Central memory CD4-positive, alpha-beta T cell (primary cell): Measurements from ENCODE around the gene NUDT16.

Experiments
- DNase-seq: peaks from one replicate; pipeline ENCODE4 v3.0.0; 2022

The NUDT16 gene

DNA sequence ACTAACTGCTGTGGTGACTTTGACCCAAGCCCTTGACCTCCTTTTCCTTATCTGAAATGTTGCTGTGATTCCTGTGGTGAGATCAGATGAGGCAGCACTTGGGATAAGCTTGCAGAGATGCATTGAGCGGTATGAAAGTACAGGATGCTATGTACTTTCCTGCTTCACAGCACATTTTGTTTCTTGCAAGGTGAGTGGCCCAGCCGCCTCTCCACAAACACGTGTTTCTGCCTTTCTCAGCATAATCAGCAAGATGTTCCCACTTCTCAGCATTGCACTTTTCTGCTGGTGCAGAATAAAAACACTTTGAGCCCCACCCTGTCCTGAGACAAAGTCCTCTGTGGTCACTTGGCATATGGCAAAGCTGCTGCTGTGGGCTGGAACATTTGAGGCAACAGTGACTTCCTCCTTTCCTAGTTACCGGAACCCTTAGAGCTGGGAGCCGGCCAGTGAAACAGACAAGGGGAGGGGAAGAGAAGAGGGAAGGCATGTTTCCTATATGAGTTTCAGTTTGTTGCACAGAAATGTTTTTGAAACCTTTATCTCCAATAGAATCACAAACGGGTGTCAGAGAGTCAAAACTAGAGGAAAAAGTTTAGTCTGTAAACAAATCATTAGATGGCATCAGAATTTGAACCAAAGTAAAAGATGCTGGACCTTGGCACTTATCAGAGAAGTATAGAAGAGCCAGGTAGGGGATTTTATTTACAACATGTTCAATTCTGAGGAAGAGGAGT is 5.0 kb downstream of the NUDT16 start:
- no peak for DNase-seq

DNA sequence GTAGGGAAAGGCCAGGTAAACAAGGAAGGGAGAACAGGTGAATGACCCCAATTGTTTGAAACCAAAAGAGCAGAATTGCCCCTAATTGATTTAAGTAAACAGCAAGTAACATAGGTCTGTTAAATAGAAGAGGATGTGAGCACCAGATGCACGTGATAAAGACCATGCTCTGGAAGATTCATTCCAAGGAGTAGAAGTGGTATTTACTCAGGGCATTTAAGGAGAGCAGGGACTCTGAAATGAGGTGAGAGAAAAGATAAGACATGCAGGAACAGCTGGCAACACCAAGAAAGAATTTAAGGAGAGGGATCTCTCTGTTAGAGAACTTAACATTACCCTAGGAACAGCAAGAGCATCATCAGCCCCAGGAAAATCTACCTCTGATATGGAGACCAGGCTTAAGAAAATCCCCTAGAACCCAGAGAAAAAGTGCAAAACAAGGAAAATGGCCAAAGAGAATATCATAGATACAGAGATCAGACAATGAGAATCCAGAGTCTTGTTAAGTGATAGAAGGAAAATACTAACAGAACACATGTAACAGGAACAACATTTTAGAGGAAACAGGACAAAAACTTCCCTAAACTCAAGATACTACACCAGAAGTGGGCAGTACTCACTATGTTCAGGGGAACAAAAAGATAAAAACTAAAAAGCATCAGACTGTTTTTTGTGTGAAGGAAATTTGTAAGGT is 6.4 kb downstream of the NUDT16 start:
- no peak for DNase-seq

DNA sequence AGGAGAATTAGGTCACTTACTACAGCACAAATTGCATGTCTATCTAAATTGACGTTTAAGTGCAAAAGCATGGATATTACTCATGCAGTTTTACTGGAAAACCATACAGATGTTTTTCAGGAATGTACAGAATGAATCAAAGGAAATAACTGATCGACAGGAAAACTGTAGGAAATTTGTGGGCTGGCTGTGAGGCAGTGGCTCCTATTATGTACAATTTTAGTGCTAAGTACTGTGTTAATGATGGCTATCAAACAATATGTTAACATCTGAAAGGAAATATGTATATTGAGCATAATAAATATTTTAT is 6.9 kb downstream of the NUDT16 start:
- DNase-seq = no peak

DNA sequence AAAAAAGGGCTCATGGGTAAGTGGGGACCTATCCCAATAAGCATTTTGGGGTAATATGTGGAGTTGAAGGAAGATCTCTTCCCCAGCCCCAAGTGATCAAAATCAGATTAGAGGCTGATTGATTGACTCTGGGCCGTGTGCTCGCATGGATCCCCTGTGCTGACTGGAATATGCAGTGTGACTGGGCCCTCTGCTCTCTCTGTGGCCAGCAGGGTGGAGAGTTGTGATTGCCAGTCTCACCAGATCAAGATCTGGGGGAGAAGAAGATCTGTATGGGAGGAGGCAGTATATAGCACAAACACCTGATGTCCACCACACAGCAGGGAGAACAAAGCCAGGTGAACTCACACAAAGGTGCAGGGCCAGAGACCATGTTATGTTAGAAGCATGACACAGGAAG is 8.8 kb downstream of the NUDT16 start:
- DNase-seq = no peak

DNA sequence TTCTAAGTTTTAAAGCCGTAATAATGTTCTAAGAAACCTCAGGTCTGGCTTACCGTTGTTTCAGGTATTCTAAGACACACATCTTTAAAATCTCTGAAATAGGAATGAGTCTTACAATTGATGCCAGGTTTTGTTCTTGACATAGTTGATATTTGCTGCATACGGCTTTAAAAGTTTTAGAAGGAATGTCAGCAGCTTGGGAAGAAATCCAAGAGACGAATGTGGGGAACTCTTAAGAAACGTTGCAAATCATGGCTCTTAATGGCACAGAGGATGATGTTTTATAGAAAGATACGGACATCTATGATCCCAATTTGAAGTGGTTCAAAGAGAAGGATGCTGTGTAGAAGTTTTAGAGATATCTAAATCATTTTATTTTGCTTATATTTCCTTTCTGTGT is 11.5 kb downstream of the NUDT16 start:
- DNase-seq = no peak

DNA sequence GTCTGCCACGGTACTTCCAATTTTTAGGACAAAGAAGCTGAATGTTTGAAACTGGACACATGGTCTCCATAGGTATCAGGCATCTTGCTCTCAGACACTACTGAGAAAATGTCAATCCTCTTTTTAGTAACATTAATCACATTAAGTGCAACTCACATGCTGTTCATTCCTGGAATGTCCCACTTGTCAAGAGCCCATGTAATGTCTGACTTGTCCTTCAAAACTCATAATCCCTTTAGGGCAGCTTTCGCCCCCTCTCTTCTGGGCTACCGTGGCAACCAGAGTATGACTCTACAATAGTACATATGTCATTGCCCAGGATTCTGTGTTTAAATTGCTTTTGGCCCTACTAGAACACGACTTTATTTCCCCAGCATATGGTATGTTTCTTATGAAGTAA is 12.3 kb downstream of the NUDT16 start:
- DNase-seq = no peak

DNA sequence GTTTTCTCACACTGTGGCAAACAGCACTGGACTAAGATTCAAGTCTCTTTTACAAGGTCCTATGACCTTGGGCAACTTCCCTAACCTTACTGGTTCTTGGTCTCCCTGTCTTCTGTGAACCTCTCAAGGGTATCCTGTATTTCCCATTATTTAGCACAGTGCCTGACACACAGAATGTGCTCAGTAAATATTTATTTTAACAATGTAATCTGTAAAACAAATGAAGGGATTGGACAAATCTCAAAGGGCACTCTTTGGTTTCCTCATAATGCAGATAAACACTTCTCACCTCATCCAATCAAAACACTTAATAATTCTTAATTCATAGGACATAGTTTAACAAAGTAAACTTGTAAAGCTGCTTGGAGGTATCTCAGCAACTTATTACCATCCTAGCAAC is 12.8 kb downstream of the NUDT16 start:
- DNase-seq = no peak

DNA sequence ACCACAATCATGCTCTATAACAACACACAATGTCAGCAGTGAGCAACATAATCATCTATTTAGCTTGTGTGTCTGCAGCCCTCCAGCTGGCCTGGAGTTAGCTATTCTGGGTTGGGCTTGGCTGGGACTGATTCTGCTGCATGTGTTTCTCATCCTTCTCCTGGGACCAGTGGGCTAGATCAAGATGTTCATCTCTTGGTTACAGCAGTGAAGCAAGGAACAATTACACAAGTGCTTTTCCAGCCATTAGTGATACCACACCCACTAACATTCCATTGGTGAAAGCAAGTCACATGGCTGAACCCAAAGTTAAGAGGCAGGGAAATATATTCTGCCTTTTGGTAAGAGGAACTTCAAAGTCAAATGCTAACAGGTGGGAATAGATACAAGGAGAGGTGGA is 14.6 kb downstream of the NUDT16 start:
- DNase-seq = no peak

DNA sequence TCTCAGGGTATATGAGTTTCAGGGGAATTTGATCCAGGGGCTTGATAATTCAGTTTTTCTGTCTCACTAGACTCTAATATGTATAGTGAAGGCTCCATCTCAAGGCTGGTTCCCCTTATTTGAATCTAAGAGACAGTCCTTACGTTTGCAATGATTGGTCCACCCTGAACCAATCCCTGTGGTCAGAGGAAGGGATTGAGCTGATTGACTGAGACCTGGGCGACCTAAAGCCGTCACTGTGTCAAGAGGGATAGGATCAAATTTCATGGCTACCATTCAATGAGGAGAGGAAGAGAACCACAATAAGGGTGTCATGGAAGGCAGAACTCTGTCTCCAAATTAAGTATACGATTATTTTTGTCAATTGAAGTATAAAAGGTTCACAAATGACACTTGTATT is 16.3 kb downstream of the NUDT16 start:
- no peak for DNase-seq

DNA sequence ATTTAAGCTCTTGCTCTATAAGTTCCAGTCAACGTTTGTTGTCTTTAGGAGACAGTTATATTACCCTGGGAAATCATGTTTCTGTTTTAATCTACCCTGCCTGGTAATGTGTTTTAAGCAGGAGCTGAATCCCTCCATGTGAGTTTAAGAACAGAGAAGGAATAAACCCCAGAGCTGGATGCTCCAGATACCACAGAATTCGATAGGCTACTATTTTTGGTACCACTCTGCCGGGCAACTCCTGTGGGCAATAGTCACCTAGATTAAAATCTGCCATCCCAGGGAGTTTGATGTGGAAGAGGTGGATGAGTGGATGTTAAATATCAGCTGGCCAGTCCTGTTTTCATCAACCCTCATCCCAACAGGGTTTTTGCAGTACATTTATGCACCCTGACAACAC is 20.4 kb downstream of the NUDT16 start:
- no peak for DNase-seq

DNA sequence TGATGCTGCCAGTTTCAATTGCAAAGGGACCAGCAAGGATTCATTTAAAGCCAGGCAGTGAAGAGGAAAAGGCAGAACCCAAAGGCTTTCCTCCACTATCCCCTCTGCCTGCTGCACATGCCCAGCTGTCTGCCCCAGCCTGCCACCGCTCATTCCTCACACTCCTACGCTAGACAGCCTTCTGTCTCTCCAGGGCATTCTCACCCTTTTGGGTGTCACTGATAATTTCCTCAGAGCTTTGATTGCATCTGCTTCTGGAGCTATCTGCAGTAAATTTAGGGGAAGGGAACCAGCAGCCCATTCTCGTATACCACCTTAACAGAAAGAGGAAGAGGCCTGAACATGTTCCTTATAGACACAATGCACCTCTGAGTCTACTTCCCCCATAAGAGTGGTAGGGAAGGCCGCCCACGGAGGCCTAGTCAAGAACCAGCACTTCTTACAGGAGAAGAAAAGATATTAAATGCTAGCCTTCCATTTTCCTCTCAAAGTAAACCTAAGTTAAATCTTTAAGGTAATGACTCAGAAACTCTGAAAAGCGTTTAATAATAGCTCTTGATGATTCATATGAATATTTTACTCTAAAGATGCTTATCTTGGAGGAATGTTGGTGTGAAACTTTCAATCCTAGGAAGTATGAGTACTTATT is 20.9 kb downstream of the NUDT16 start:
- no peak for DNase-seq

DNA sequence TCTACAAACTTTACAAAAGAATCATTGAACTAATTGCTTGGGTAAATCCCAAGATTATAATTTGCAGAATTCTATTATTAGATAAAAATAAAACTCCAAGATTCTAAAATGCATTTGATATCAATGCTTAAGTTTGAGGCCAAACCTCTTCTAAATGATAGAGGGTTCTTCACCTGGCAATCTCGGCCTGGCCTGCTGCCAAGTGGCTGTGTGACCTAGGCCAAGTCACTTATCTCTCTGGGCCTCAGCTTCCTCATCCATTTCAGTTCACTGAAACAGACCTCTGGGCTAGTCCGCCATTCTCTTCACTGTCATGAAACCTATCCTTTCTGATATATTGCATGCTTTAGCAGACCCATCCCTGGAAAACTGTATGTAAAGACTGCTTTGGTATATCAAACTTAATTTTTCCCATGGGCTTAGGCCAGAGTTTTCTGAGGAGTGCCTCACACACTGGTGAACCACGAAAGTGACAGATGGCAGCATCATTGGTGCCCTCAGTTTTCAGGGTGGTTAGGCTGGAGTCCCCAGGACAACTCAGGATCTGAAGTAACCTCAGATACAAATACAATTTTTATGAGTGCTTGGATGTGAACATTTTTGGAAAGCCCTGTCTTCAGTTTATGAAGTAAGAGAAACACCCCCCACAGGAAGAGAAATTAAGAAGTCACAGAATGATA is 21.8 kb downstream of the NUDT16 start:
- DNase-seq = no peak

DNA sequence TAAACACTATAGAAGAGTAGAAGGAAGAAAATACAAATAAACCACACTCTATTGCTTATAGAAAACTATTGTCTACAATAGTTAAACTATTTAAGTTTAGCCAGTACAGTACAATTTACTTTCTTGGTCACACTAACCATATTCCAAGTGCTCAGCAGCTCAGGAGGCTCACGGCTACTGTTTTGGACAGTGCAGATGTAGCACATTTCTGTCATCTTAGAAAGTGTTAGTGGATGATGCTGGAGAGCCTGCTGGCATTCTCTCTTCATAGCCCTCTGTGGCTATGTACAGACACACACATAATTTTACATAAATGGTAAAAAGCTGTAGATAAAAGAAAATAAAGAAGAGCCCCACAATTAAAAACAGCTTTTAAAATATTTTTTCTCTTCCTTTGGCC is 23.8 kb downstream of the NUDT16 start:
- no peak for DNase-seq

DNA sequence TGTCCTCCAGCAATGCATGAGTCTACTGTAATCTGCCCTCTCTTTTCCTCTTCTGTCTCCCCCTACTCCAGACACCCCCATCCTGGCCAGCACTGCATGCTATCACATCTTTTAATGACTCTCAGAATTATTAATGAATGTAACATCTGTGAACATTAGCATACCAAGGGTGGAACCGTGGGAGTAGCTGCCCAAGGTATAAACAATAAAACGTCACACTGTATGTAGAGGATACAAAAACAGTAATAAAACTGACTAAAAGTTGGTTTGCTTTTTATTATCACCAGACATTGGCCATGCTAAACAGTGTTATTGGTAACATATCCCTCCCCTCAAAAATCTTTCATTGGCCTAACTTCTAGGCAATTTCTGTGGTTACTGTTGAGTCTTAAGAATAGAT is 24.7 kb downstream of the NUDT16 start:
- no peak for DNase-seq

DNA sequence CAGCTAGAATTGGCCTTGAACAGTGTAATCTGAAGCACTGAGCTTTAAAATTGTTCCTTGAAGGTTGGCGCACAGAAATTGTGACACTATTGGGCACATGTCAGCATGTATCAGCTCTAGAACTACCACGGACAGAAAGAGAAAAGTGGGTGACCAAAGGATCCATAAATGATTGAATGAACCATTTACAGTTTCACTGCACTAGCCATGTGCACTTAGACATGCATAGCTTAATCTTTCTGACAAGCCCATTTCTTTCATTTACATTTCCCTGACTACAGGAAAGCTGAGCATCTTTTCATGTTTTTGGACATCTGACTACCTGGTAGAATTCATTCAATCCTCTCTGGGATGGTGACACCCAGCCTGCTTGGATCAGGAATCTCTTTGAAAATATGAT is 36.2 kb downstream of the NUDT16 start:
- DNase-seq = no peak

DNA sequence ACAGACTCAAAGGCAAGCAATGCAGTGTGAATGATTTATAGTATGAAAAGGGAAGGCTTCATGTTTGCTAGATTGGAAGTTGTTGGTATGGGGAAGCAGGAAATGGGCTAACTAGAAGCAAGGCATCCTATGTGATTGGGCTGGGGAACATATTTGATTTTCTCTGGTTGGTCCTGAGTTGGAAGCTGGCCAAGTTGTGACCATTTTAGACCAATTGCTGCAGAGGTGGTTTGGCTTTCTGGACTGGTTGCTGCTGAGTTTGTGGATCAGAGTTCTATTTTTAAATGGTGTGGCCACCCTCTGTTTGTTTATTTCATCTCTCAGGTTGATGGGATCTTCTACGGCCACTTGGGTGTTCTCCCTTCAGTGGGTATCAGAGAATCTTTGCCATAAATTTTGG is 39.7 kb downstream of the NUDT16 start:
- DNase-seq = no peak

DNA sequence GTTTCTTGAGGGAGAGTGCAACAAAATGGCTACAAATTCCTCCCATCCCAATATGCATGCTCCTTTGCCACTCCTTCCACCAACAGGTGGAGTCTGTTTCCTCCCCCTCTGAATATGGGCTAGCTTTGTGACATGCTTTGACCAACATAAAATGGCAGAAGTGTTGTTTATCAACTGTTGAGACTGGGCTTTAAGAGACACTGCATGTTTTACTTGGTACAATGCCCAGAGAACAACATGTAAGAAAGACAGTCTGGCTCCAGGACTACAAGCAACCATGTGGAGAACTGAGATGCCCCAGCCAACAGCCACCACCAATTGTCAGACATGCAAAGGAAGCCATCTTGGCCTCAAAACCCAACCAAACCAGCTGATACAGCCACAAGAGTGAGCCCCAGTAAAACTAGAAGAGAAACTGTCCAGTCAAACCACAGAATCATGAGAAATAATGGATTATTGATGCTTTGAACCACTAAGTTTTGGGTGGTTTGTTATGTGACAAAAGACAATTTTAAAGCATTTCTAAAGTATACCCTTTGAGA is 40.5 kb downstream of the NUDT16 start:
- no peak for DNase-seq

DNA sequence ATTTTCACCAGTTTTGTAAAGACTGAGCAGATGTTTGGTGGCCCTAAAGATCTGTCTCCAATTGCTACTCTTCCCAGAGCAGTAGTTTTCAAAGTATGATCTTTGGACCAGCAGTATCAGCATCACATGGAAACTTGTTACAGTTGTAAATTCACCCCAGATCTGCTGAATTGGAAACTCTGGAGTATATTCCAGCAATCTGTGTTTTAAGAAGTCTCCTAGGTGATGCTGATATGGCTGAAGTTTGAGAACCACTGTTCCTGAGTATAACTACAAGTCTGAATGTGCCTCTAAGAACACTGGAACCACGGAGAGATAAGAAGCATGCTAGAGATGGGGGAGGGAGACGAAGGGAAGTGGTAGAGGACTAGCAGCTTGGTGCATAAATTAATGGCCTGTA is 45.7 kb downstream of the NUDT16 start:
- DNase-seq = no peak

DNA sequence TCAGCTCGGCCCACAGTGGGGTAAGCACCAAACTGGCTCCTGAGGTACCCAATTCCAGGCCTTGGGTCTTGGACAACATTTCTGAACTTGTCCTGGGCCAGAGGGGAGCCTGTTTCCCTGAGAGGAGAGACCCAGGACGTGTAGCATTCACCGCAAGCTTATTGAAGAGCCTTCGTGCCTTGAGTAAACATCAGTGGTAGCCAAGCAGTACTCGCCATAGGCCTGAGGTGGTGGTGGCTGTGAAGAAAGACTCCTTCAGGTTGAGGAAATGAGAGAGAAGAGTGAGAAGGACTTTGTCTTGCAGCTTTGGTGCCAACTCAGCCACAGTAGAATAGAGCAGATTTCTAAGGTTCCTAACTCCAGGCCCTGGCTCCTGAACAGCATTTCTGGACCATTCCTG is 50.2 kb downstream of the NUDT16 start:
- no peak for DNase-seq

DNA sequence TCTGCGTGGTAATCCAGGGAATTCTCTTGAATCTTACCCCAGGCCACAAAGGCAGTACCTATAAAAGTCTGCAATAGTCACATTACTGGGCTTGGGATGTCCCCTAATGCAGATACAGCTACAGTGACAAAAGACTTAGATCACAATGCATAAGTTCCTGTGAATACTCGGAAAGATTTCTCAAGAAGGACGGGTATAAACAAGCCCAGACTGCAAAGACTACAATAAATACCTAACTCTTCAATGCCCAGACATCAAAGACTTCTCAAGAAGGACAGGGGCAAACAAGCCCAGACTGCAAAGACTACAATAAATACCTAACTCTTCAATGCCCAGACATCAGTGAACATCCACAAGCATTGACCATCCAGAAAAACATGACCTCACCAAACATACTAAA is 50.9 kb downstream of the NUDT16 start:
- DNase-seq = no peak

DNA sequence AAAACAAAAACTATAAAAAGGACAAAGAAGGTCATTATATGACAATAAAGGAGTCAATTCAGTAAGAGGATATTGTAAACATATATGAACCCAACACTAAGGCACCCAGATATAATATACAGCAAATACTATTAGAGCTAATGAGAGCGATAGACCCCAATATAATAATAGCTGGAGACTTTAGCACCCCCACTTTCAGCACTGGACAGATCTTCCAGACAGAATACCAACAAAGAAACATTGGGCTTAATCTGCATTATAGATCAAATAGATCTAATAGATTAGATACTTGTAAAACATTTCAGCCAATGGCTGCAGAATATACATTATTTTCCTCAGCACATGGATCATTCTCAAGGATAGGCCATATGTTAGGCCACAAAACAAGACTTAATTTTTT is 53.4 kb downstream of the NUDT16 start:
- no peak for DNase-seq
